ENCODE data around the gene HOXD8. TPM values are rescaled to one million over a fixed set of nuclear protein-coding genes. Genes with fewer than 3 reads are reported as not detected.

HOXD8 gene
- total and polyA plus RNA-seq, 8 donors = 0.32 to 2.9 (median 1.8) TPM

DNA sequence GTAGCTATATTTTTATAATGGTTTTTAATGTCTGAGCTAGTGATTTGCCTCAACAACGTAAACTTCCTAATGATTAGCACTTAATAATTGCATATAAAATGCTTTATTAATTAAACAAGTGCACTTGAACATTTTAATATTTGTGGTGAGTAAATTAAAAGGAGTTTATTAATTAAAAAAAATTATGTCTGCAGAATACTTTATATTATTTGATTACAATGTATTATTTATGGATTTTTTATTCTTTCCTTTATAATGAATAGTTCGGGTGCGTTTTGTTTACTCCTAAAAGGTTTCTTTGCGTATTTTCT, 2.3 kb downstream of the HOXD8 start:
- peaks cover 6 to 42% of the 10 kb centered on the region in 2 donors for H3K4me1 ChIP-seq
- no peaks in the 10 kb centered on the region for H3K36me3 ChIP-seq
- no peak for ATAC-seq
- no peak overlapping the region for H3K27ac ChIP-seq
- H3K9me3 ChIP-seq = no peaks in the 10 kb centered on the region
- peaks cover 96 to 100% of the 10 kb centered on the region in 2 donors for H3K27me3 ChIP-seq
- intact Hi-C loops (cut with DNase I) = loop anchor here in 1 of 2 donors (5.0 to 10.0 kb wide), 2 partner anchors 505 to 683 kb away; no protein-coding TSS in a partner anchor
- TF ChIP-seq, protein P1, sequence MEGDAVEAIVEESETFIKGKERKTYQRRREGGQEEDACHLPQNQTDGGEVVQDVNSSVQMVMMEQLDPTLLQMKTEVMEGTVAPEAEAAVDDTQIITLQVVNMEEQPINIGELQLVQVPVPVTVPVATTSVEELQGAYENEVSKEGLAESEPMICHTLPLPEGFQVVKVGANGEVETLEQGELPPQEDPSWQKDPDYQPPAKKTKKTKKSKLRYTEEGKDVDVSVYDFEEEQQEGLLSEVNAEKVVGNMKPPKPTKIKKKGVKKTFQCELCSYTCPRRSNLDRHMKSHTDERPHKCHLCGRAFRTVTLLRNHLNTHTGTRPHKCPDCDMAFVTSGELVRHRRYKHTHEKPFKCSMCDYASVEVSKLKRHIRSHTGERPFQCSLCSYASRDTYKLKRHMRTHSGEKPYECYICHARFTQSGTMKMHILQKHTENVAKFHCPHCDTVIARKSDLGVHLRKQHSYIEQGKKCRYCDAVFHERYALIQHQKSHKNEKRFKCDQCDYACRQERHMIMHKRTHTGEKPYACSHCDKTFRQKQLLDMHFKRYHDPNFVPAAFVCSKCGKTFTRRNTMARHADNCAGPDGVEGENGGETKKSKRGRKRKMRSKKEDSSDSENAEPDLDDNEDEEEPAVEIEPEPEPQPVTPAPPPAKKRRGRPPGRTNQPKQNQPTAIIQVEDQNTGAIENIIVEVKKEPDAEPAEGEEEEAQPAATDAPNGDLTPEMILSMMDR (IDR thresholded peaks at IDR 0.05) = no peak
- DNase-seq = no peak
- no peak overlapping the region for H3K4me3 ChIP-seq

DNA sequence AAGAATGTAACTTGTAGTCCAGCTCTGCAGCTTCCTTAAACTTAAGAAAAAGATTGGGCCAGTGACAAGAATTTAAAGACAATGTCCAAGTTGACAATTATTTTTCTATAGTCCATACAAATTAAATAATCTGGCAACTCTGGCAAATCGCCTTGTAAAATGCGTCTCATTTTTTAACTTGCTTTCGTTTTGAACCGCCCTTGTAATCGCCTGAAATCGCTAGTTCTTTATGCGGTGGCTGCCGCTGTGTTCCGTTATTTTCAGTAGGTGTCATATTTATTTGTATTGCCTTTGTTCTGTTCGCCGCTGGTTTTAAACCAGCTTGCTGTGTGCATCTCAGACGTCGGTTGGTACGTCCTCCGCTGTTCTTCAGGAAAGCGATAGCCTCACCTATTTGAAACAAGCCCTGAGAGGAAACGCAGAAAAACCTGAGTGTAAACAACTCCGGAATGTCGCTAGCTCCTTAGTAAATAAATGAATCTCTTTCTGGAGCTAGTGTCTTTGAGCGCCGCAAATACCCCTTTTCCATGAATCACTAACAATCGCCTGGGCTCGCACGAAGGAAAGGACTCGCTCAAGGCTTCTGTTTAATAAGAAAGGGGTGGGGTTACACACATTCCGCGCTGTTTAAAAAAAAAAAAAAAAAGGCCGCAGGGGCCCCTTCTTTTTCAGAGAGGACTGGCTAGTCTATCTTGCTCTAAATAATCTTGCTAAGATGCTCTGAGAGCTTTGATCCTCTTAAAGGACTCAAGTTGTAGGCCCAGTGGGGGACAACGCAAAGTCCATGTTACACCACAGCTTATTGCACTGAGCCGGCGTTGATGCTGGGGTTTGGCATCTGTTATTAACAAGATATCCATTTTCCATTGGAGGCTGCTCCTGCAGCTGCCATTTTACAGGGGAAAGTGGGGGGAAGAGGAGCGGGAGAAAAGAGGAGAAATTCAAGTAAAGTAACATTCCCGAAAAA, 3.0 kb downstream of the HOXD8 start:
- TF ChIP-seq, protein P1 (IDR thresholded peaks at IDR 0.05) = no peak
- ATAC-seq = no peak
- Histone ChIP-seq H3K27ac (no peak overlapping the region), H3K36me3 (no peaks in the 10 kb centered on the region), H3K4me3 (no peak overlapping the region), H3K27me3 (peaks cover 97 to 100% of the 10 kb centered on the region in 2 donors), H3K4me1 (peaks cover 8 to 44% of the 10 kb centered on the region in 2 donors), H3K9me3 (no peaks in the 10 kb centered on the region)
- intact Hi-C loops (cut with DNase I) = loop anchor here in 1 of 2 donors (5.0 to 10.0 kb wide), 2 partner anchors 505 to 682 kb away; no protein-coding TSS in a partner anchor
- no peak for DNase-seq

DNA sequence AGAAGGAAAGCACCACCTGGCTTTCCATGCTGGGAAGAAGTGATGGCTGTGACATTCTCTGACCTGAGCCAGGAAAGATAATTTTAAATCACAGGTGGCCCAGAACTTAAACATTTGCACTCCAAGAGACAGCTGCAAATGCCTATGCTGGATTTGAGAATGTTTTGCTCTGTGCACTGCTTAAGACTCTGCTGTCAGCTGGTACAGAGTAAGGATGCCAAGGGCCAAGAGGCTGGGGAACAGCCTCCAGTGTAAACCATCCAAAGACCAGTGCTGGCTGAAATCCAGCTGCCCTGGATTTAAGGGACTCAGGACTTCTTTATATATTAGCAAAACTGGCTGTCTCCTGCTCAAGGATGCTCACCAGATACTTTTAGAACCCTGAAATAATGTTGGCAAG, 3.9 kb downstream of the HOXD8 start:
- Histone ChIP-seq H3K4me3 (no peak overlapping the region), H3K4me1 (peaks cover 8 to 43% of the 10 kb centered on the region in 2 donors), H3K27ac (no peak overlapping the region), H3K27me3 (peaks cover 99 to 100% of the 10 kb centered on the region in 2 donors), H3K36me3 (no peaks in the 10 kb centered on the region), H3K9me3 (no peaks in the 10 kb centered on the region)
- intact Hi-C loops (cut with DNase I) = loop anchor here in 1 of 2 donors (5.0 to 10.0 kb wide), 2 partner anchors 504 to 681 kb away; no protein-coding TSS in a partner anchor
- DNase-seq (no peak), ATAC-seq (no peak)
- TF ChIP-seq, protein P1 (IDR thresholded peaks at IDR 0.05) = no peak

DNA sequence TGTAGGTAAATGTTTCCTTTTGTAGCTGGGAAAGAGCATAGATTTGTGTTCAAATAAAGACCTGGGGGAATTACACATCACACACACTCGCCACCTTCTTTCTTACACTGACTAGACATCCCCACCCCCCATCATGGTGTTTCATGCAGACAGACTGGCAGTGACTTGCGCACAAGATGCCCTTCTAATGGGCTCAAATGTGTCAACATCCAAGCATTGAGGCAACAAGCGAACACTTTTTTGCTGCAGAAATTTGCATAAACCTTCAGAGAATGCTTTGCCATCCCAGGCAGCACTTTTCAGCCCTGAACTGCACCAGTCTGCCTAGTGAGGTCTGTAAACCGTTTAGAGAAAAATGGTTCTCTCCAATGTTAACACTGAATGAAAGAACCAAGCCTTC, 4.5 kb downstream of the HOXD8 start:
- Histone ChIP-seq H3K36me3 (no peaks in the 10 kb centered on the region), H3K4me1 (peaks cover 8 to 37% of the 10 kb centered on the region in 2 donors), H3K27me3 (peaks cover 99 to 100% of the 10 kb centered on the region in 2 donors), H3K9me3 (no peaks in the 10 kb centered on the region), H3K27ac (no peak overlapping the region), H3K4me3 (no peak overlapping the region)
- intact Hi-C loops (cut with DNase I) = loop anchor here in 1 of 2 donors (5.0 to 10.0 kb wide), 2 partner anchors 503 to 681 kb away; no protein-coding TSS in a partner anchor
- no peak for ATAC-seq
- no peak for DNase-seq
- TF ChIP-seq, protein P1 (IDR thresholded peaks at IDR 0.05) = no peak

DNA sequence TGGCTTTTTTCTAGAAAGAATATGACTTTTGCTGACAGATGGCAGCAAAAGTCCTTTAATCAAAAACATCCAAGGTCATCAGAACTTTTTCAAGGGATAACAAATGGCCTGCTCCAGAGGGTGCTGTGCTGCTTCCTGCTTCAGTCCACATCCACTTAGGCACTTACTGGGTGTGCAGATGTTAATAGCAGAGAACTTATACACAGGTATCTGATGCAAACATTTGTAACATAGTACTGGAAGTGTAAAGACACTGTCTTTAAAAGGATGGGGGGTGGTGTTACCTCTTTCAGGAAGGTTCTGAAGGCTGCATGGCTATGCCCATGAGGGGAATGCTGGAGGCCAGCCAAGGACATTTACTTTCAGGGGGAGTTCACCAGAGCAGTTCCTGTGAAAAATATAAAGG, 5.5 kb downstream of the HOXD8 start:
- Histone ChIP-seq H3K27ac (no peak overlapping the region), H3K9me3 (no peaks in the 10 kb centered on the region), H3K4me3 (no peak overlapping the region), H3K4me1 (peaks cover 12 to 31% of the 10 kb centered on the region in 2 donors), H3K27me3 (peaks cover 100% of the 10 kb centered on the region in 2 donors), H3K36me3 (no peaks in the 10 kb centered on the region)
- intact Hi-C loops (cut with DNase I) = loop anchor here in 1 of 2 donors (5.0 to 10.0 kb wide), 2 partner anchors 422 to 680 kb away; no protein-coding TSS in a partner anchor
- DNase-seq (no peak), ATAC-seq (no peak)
- TF ChIP-seq, protein P1 (IDR thresholded peaks at IDR 0.05) = no peak

Measured in left lung (tissue), 10 donors.